ENCODE data around the gene THSD7B. TPM values are rescaled to one million over a fixed set of nuclear protein-coding genes. Genes with fewer than 3 reads are reported as not detected.

Gene THSD7B
- total and polyA plus RNA-seq, 9 of the 15 experiments (the other 6 are each of a cell fraction or from before 2014, with no cell fraction given): not detected

- no peak for TF ChIP-seq CCNT2 (IDR thresholded peaks at IDR 0.05; ENCODE audit: borderline replicate concordance, extremely low read depth, insufficient read length, low read depth, low read length)
- TF ChIP-seq RREB1 (CRISPR knock-in tag; IDR thresholded peaks at IDR 0.05): no peak
- TF ChIP-seq MAFF (IDR thresholded peaks at IDR 0.05; ENCODE audit: low read length): no peak
- no peak for TF ChIP-seq TCF7 (IDR thresholded peaks at IDR 0.05; ENCODE audit: borderline replicate concordance)
- TF ChIP-seq POLR2B (IDR thresholded peaks at IDR 0.05; ENCODE audit: low read depth, partially characterized antibody): no peak
- no peak for TF ChIP-seq FOXP4 (CRISPR knock-in tag; IDR thresholded peaks at IDR 0.05; ENCODE audit: borderline replicate concordance)
- 0 out of 2 replicates have a peak, but pooled peaks have one; percentile 5 for TF ChIP-seq C11orf30 (IDR thresholded peaks at IDR 0.05; ENCODE audit: low read depth)
- no peak for TF ChIP-seq U2AF1 (optimal IDR thresholded peaks at IDR 0.05; ENCODE audit: low read depth, low read length)
- WGBS (ENCODE audit: insufficient coverage, low coverage, missing lambda C conversion rate): 0% methylated on average over 6 of the region's 6 CpGs
- no peak overlapping the region for H3K9ac ChIP-seq (ENCODE audit: insufficient read depth in 1 of 2, low read depth in 2 of 2, low read length in 2 of 2)
- intact Hi-C loops (cut with micrococcal nuclease) (no loop called here), in situ Hi-C loops (cut with MboI) (no loop called here)
- H2AFZ ChIP-seq (ENCODE audit: low read depth, low read length): no peak overlapping the region
- no peaks in the 10 kb centered on the region for H3K27me3 ChIP-seq (ENCODE audit: control insufficient read depth in 2 of 2, insufficient read depth in 2 of 2, low read length in 2 of 2)
- no peaks in the 10 kb centered on the region for H3K9me1 ChIP-seq (ENCODE audit: control insufficient read depth, insufficient read depth, low read length)
- no peaks in the 10 kb centered on the region; the same call in 1 of the 2 replicates for H3K9me3 ChIP-seq (replicated peaks; ENCODE audit: control insufficient read depth, insufficient read depth, low read depth, low read length)
- ChIA-PET POLR2A (no interaction called here), CTCF (ENCODE audit: low intra/inter-chr PET ratio) (no interaction called here)
- DNase-seq (ENCODE audit: extremely low read depth in 1 of 4, low spot score in 3 of 4) (no peak), ATAC-seq (no peak), FAIRE-seq (no peak)
- H3K79me2 ChIP-seq (ENCODE audit: control insufficient read depth, insufficient read depth, low read length): no peaks in the 10 kb centered on the region; the same call in 2 of the 3 replicates
- BruUV-seq (replicated peaks): no TSS peak
- no peaks in the 10 kb centered on the region for H3K4me1 ChIP-seq (replicated peaks in 1 of 2; ENCODE audit: control insufficient read depth in 2 of 2, insufficient read depth in 2 of 2, low read length in 2 of 2)
- H3K27ac ChIP-seq (ENCODE audit: extremely low read depth, low read depth, low read length): no peak overlapping the region
- H3K4me3 ChIP-seq: no peak overlapping the region
- H4K20me1 ChIP-seq (replicated peaks; ENCODE audit: control insufficient read depth, insufficient read depth, low read length): no peaks in the 10 kb centered on the region
- H3K4me2 ChIP-seq (ENCODE audit: insufficient read depth, low read length): no peak overlapping the region
- no peaks in the 10 kb centered on the region for H3K36me3 ChIP-seq (ENCODE audit: control insufficient read depth, insufficient read depth, low read length)
These were observed 427.3 kb downstream of the THSD7B start for GRCh38 chr2:137192366-137193310.

All from K562 (cell line).